NCI-H524 treated with DMSO at 0.1 percent for 48 hours (cell line): Measurements from ENCODE around the gene PDCD1.
"Not testable (repeated sequence)": the region's sequence is repeated elsewhere in the genome, so short reads cannot be mapped to it uniquely, and the experiment has no call there.

ENCODE experiments used
- DNase-seq: peaks from one replicate; lab custom pipeline; 2025; lab: John Stamatoyannopoulos, UW

The PDCD1 gene

GRCh38 chr2:241858206-241859016 is at the start of gene PDCD1:
PDCD1 (minus strand) TSS chr2:241858894; CDS start chr2:241858838, 56 bp downstream.
- DNase-seq, result no peak

DNA sequence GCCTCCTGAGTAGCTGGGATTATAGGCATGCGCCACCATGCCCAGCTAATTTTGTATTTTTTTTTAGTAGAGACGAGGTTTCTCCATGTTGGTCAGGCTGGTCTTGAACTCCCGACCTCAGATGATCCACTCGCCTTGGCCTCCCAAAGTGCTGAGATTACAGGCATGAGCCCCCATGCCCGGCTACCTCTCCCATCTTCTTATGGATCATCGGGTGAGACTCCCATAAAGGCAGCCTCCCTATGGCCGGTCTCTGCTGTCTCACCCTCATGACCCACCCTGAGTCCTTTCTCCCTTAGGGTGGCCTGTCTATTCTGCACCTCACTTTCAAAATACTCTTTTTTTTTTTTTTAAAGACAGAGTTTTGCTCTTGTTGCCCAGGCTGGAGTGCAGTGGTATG is 49.1 kb upstream of the PDCD1 start:
- not testable (repeated sequence) for DNase-seq

DNA sequence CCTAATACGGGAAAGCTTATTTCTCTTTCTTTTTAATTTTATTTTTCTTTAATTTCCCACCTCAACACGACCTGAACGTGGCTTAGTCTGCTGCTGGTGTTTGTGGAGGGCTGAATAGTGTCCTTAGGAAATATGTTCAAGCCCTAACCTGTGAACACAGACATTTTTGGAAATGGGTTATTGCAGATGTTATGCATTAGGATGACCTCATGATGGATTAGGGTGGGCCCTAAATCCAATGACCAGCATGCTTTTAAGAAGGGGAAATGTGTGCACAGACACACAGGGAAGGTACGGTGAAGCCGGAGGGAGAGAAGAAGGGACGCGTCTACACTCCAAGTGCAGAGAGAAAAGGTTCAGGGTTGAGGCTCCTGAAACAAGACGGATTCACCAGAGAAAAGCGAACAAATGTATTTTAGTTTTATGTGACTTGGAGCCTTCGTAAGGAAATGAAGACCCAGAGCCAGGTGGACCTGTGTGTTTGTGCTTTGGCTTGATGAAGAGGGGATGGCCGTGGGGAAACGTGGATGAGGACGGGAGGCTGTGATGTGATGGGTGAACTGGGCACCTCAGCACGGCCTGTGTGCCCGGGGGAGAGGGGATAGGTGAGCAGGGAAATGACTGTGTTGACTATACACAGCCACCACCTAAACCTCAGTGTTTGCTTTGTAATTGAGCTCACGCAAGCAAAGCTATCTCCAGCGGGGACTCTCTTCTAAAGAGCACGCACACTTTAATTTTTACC is 48.3 kb upstream of the PDCD1 start:
- DNase-seq, result no peak

DNA sequence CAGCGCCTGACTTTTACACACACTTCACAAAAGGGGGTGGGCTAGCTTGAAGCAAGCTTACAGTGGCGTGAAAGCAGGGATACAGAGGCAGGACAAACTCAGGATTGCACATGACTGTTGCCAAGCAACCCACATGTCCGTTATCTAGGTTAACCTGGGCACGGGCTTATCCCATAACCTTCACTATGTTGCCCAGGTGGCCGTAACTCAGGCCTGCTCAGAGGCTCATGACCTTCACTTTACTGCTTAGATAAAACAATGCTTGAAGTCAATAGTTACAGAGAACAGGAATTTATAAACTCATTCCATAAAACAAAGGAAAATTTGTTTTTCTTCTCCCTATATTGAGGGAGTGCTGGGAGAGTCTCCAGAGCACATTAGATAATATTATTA is 47.7 kb upstream of the PDCD1 start:
- DNase-seq, result not testable (repeated sequence)

DNA sequence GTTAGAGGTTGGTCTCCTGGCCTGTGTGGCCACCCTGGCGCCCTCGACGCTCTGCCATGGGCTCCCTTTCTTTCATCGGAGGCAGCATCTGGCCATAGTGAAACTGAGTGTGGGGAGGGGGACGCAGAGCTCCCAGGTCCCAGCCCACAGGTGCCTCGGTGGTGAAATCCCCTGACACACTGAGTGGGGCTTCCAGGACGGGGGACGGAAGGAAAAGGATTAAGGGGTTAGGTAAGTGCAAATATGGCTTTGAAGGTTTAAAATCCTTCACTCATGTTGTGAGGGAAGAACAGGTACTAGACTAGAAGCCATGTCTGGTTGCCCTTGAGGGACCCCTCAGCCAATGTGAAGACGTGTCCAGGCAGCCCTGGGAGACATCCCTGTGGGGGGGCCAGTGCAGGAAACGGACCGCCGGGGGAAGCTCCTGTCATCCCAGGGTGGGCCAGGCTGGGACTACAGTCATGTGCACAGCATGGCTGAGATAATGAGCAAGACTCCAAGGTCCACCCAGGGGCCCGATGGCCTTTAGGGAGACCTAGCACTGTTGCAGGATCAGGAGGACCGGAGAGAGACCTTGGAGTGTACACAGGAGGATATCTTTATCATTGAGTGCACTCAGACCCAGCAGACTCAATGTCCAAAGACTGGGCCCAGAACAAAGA is 47.2 kb upstream of the PDCD1 start:
- no peak for DNase-seq

- no peak for DNase-seq
Measured at GRCh38 chr2:241904791-241905710, 46.4 kb upstream of the PDCD1 start.

- DNase-seq, result no peak
Measured at GRCh38 chr2:241904011-241904718, 45.5 kb upstream of the PDCD1 start.

- DNase-seq, result peak; percentile 45
Measured at GRCh38 chr2:241903121-241904010, 44.7 kb upstream of the PDCD1 start.

GRCh38 chr2:241902357-241902991 is 43.8 kb upstream of the PDCD1 start:
- DNase-seq, result no peak

GRCh38 chr2:241901500-241902351 is 43.0 kb upstream of the PDCD1 start:
- DNase-seq, result no peak

DNA sequence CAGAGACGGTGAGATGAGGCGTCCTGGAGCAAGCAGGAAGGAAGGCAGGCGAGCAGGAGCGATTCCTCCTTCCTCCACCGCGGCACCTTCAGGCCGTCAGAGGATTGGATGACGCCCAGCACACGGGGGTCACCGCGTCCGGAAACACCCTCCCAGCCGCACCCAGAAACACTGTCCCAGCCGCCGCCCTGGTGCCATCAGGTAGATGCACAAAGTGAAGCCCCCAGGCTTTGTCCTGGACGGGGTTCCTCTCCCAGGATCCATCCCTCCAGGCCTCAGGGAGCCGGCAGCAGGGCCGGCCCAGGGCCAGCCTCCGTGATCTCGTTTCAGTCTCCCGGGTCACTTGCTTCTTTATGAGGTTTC is 42.3 kb upstream of the PDCD1 start:
- DNase-seq, result no peak

DNA sequence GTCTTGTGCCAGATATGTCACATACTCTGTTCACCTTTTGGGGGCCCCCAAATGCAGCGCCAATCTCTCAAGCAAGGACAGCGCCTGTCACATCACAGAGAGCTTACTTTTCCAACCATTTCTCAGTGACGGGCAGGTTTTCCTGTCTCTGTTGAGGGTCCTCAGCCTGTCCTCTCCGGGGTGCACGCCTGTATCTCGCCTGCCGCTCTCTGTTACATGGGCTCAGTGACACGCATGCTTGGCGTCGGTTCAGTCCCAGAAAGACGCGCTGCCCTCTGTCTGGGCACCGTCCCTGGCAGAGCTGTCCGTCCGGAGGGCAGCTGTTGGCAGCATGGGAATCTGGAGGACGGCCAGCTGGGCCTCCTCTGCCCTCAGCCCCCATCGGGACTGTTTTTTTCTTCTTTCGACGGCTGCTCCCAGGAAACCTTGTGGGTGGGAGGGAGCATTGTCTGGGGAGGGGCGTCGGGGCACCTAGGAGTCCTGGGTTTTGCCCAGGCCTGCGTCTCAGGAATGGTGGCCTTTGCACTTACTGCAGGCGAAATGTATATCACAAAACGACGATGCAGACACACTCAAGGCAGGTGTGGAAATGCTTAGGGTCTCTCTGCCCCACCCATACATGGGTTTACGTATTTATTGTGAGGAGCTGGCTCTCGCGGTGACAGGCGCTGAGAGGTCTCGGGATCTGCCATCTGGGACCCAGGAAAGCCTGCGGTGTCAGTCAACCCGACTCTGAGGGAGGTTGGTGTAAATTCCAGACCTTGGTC is 41.7 kb upstream of the PDCD1 start:
- DNase-seq, result no peak

GRCh38 chr2:241898463-241899270 is 40.0 kb upstream of the PDCD1 start:
- DNase-seq, result no peak

- DNase-seq, result no peak
Measured at GRCh38 chr2:241897231-241897916, 38.7 kb upstream of the PDCD1 start.

- no peak for DNase-seq
Measured at GRCh38 chr2:241896746-241897201, 38.1 kb upstream of the PDCD1 start.
